Inflammatory macrophage (primary cell): Measurements from ENCODE around the gene KLF17.

ENCODE experiments used
- DNase-seq, 2 donors: peaks; one replicate each; pipeline ENCODE4 v3.0.0-alpha.2; 2020 to 2022
- total RNA-seq, 18 experiments: gene quantifications; one replicate each; lab custom pipeline; 2026; ENCODE audit warnings: mixed read lengths in 6 of 18, inconsistent platforms in 2 of 18; lab: John Stamatoyannopoulos, UW

Gene KLF17, protein sequence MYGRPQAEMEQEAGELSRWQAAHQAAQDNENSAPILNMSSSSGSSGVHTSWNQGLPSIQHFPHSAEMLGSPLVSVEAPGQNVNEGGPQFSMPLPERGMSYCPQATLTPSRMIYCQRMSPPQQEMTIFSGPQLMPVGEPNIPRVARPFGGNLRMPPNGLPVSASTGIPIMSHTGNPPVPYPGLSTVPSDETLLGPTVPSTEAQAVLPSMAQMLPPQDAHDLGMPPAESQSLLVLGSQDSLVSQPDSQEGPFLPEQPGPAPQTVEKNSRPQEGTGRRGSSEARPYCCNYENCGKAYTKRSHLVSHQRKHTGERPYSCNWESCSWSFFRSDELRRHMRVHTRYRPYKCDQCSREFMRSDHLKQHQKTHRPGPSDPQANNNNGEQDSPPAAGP
- total RNA-seq, result 0 to 0.12 (median 0) reads per million in 18 experiments

- DNase-seq, result no peak
Observed at GRCh38 chr1:44118682-44119081, at the start of gene KLF17. Gene KLF17, plus strand, starts transcription at chr1:44118821. Its CDS starts 87 bp downstream, at chr1:44118908.

DNA sequence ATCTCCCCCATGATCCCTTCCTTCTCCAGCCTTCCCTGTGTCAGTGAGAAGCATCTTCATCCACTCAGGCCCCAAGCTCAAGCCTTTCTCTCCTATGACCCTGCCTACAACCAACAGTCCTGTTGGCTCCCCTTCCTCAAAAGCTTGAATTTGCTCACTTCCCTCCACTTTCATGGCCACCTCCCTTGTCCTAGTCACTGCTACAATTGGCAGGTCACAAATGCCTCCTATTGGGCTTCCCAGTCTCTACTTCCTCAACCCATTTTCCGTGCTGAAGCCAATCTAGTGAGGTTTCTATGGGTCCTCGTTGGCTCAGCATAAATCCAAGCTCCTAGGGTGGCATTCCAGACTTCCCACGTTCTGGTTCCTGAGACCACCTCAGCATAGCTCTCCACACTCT is 47.2 kb upstream of the KLF17 start:
- peak; percentile 40 to 44 for DNase-seq

- peak; percentile 74 to 87 for DNase-seq
Observed at GRCh38 chr1:44072204-44072603, 46.4 kb upstream of the KLF17 start.

- DNase-seq, result peak in 1 of 2 donors; percentile 29
Observed at GRCh38 chr1:44072821-44073220, 45.8 kb upstream of the KLF17 start.

- DNase-seq, result no peak
Observed at GRCh38 chr1:44073528-44073927, 45.1 kb upstream of the KLF17 start.

DNA sequence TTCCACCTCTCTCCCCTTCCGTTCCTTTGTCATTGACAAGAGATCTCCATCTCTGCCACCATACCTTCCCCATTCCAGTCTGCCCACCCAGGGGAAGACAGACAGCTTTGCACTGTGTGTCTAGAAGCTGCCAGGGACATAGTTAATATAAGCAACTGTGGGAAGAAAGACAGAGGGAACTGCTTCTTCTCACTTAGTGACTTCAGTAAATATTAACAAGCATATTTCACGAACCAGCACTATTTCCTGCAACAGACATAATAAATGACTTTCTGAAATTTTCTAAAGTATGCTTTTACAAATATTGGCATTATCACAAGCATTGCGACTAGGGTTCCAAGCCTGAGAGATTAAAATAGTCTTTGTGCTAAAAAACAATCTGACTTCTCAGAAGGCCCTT is 44.2 kb upstream of the KLF17 start:
- DNase-seq, result no peak

GRCh38 chr1:44076066-44076465 is 42.6 kb upstream of the KLF17 start:
- DNase-seq, result no peak

DNA sequence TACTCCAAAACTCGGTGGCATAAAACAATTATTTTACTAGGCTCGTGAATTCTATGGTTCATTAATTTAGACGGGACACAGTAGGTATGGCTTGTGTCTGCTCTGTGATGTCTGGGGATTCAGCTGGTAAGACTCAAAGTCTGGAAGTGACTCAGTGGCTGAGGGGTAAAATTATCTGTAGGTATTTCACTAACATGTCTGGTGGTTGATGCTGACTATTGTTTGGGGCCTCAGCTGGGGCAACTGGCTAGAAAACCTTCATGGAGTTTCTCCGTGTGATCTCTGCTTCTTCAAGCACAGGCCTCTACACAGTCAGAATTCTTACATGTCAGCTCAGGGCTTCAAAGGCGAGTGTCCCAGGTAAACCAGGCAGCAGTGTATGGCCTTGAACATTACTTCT is 41.2 kb upstream of the KLF17 start:
- no peak for DNase-seq

DNA sequence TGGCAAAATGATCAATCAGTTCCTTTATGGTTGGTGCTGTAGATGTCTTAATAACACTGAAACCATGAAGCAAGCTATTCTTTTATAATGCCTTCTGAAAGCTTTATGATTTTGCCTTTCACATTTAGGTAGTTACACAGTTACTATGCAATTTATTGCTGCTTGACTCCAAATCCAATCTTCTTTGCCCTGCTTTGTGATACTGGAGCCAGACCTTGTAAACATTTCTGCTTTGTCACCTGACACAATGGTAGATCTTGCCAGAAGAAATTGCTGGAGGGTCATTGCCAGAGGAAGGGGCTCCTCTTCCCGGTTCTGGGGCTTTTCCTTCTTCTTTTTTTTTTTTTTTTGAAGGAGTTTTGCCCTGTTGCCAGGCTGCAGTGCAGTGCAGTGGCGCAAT is 40.5 kb upstream of the KLF17 start:
- DNase-seq, result no peak

DNA sequence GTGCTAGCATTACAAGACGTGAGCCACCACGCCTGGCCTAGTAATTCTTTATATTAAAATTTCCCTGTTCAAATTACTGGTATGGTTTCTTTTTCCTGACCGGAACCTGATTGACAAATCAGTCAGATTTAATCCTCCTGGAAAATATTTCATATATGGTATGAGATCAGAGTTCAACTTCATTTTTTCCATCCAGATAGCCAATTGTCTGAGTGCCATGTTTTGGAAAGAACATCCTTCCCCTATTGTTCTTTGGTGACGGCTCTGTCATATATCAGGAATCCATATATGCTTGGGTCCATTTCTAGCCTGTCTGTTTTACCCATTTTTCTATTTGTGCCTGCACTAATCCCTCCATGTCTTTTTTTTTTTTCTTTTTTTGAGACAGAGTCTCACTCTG is 39.1 kb upstream of the KLF17 start:
- no peak for DNase-seq

DNA sequence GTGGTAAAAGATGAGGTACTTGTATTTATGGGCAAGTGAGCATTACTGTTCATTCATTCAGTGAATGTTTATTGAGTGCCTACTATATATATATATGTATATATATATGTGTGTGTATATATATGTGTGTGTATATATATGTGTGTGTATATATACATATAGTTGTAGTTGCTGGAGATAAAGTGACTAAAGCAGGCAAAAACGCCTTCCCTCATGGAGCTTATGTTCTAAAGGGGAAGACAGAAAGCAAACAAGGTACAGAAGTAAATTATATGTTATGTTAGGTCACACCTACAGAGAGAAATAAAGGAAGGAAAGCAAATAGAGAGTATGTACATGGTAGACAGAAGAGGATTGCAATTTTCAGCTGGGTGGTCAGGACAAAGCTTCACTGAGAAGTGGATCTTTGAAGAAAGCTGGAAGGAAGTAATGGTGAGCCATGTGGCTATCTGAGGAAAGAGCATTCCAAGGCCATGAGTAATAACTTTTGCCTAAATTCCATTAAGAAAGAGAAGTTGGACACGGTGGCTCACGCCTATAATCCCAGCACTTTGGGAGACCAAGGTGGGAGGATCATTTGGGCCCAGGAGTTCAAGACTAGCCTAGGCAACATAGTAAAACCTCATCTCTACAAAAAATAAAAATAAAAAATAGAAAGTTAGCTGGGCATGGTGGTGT is 33.5 kb upstream of the KLF17 start:
- DNase-seq, result no peak

- no peak for DNase-seq
Observed at GRCh38 chr1:44086692-44087474, 31.7 kb upstream of the KLF17 start.

- DNase-seq, result no peak
Observed at GRCh38 chr1:44089371-44090048, 29.1 kb upstream of the KLF17 start.

GRCh38 chr1:44090429-44091252 is 28.0 kb upstream of the KLF17 start:
- no peak for DNase-seq

- no peak for DNase-seq
Observed at GRCh38 chr1:44094047-44094446, 24.6 kb upstream of the KLF17 start.

GRCh38 chr1:44100183-44100868 is 18.3 kb upstream of the KLF17 start:
- DNase-seq, result no peak

DNA sequence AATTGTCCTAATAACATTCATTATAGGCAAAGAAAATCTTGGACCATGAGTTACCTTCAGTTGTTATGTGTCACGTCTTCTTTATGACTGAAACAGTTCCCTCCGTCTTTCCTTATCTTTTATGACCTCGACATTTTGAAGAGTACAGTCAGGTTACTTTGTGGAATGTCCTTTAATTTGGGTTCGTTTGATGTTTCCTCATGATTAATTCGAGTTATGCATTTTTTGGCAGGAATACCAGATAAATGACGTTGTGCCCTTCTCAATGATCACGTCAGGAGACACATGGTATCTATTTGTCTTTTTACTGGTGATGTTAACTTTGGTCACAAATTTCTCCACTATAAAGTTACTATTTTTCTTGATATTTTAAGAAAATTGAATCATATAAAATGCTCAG is 17.3 kb upstream of the KLF17 start:
- no peak for DNase-seq

GRCh38 chr1:44103270-44104131 is 15.1 kb upstream of the KLF17 start:
- DNase-seq, result no peak

GRCh38 chr1:44105810-44106209 is 12.8 kb upstream of the KLF17 start:
- no peak for DNase-seq

GRCh38 chr1:44108241-44108640 is 10.4 kb upstream of the KLF17 start:
- DNase-seq, result no peak
